Heart left ventricle (tissue), 16 donors: ENCODE results near the gene ZNF543. TPM values are rescaled to one million over a fixed set of nuclear protein-coding genes. Genes with fewer than 3 reads are reported as not detected.

ENCODE experiments used
- ATAC-seq, 4 donors: fragments of 200-7000 bp; cut with Tn5 transposase; one replicate each; pipeline ENCODE4 v1.9.1; 2020 to 2022; ENCODE audit warnings: moderate library complexity in 4 of 4, mild to moderate bottlenecking in 3 of 4, moderate number of reproducible peaks in 1 of 4
- DNase-seq, 5 donors: peaks; one replicate each; pipeline ENCODE4 v3.0.0-alpha.2; 2020
- H3K27ac ChIP-seq, 12 donors: fragments of 200-600 bp; sonication (generic) in 4 of 12; one replicate each; pipeline versions ENCODE4 v1.5.0 to v1.8.0; 2016 to 2022; ENCODE audit warnings: mild to moderate bottlenecking in 2 of 12
- H3K27me3 ChIP-seq, 9 donors: fragments of 200-600 bp; sonication (generic) in 2 of 9; one replicate each; pipeline versions ENCODE4 v1.5.1 to v1.8.0; 2016 to 2022; ENCODE audit warnings: mild to moderate bottlenecking in 3 of 9
- H3K36me3 ChIP-seq, 9 donors: fragments of 200-600 bp; sonication (generic) in 2 of 9; one replicate each; pipeline versions ENCODE4 v1.5.0 to v1.8.0; 2018 to 2022; ENCODE audit warnings: mild to moderate bottlenecking in 2 of 9
- H3K4me1 ChIP-seq, 12 donors: fragments of 200-600 bp; sonication (generic) in 4 of 12; one replicate each; pipeline versions ENCODE4 v1.5.0 to v1.8.0; 2016 to 2022; ENCODE audit warnings: mild to moderate bottlenecking in 3 of 12
- H3K4me3 ChIP-seq, 12 donors: fragments of 200-600 bp; sonication (generic) in 4 of 12; one replicate each; pipeline versions ENCODE4 v1.5.0 to v1.8.0; 2017 to 2022; ENCODE audit warnings: mild to moderate bottlenecking in 9 of 12, moderate library complexity in 4 of 12
- H3K9me3 ChIP-seq, 12 donors: fragments of 200-600 bp; sonication (generic) in 4 of 12; one replicate each; pipeline versions ENCODE4 v1.5.0 to v1.8.0; 2016 to 2022; ENCODE audit warnings: mild to moderate bottlenecking in 1 of 12
- CTCF ChIP-seq, 12 donors: fragments of 200-600 bp; sonication (generic) in 4 of 12; IDR thresholded peaks; one replicate each; pipeline versions ENCODE4 v1.5.0 to v1.8.0; 2018 to 2022; ENCODE audit warnings: antibody characterized with exemption in 12 of 12, mild to moderate bottlenecking in 5 of 12
- POLR2A ChIP-seq, 2 donors: fragments of 450-650 bp; IDR thresholded peaks; one replicate each; pipeline ENCODE4 v1.6.1; 2017; ENCODE audit warnings: antibody characterized with exemption in 2 of 2, mild to moderate bottlenecking in 2 of 2, moderate library complexity in 2 of 2
- WGBS, 4 donors: extraction: QIAGEN DNeasy Blood & Tissue Kit in 2 of 4; methylation state at CpG; one replicate each; pipeline versions ENCODE4 v1.1.5 to v1.1.7; 2013 to 2018; 5-methylcytosine and 5-hydroxymethylcytosine counted together
- intact Hi-C, 10 donors: fragments of 100-400 bp; cut with DNase I; formaldehyde crosslinking; loops; one replicate each; pipeline versions ENCODE4 v1.11.1 to v1.14.2; 2022
- polyA plus RNA-seq, 2 donors: library from polyadenylated mRNA; stranded (reverse); fragments of 200-250 nt; gene quantifications; one replicate each; pipeline ENCODE4 v1.2.3, GENCODE V29; 2013
- total RNA-seq, 9 donors: library from RNA; depleted of rRNA in 2 of 9; stranded (reverse); fragments of >200 nt in 2 of 9; fragmentation: NEBNext Ultra II Directional in 3 of 9; extraction: Animal tissue kit (Norgen Biotek cat#: 25700) in 3 of 9; gene quantifications; one replicate each; pipeline versions ENCODE4 v1.1.0 to v1.2.4, GENCODE V29; 2016 to 2023
- donor health status: ischemic (EF 13 %, LVEDD 7.1; RV severe dilation, severe dysfunction).
- donor health status: healthy with polysubstance abuse.
- donor health status: DM: no; HTN: yes; CAD: no.
- donor health status: DM: no; HTN: no; CAD: no.
- donor health status: ischemic (EF 25% LVEDD 6.9; RV normal size, moderate dysfunction).
- donor health status: ischemic (EF 25% LVEDD 5.7; RV mildly dilated, moderate dysfunction).
- donor health status: healthy.
- donor health status: DM: yes; HTN: yes; CAD: no.
- donor health status: ischemic (EF 35%, LVEDD 5.7; RV mildly dilated, moderate dysfunction).
- donor health status: nonischemic (EF 11% LVEDD 7.7; RV severe dilation, severe dysfunction).
- donor health status: DM: yes; HTN: yes; CAD: no.
- donor health status: PGD.
- donor health status: ischemic (EF 29% LVEDD 5.4; RV normal size, mild dysfunction).
- donor health status: nonischemic (EF 23%, LVEDD 6.1; RV moderate dilation, normal function).

ZNF543 gene
- total and polyA plus RNA-seq, 11 donors: 1.6 to 9.1 (median 6.4) TPM

GRCh38 chr19:57362419-57362818 is 42.1 kb downstream of the ZNF543 start:
- intact Hi-C loops: loop anchor here in 3 of 10 donors (5.0 kb wide), 2 partner anchors 40 to 80 kb away; partner anchors contain the start of genes ZNF543 (in 2 of the 3) and ZNF460 (in 1 of the 3)
- ATAC-seq (no peak), DNase-seq (no peak)
- H3K9me3 ChIP-seq: peaks cover 0 to 36% (median 0%) of the 10 kb centered on the region in 12 donors
- H3K27ac ChIP-seq: peak overlapping the region; percentile 83 to 98 (median 94)
- peaks cover 0 to 39% (median 21%) of the 10 kb centered on the region in 9 donors for H3K36me3 ChIP-seq
- H3K4me1 ChIP-seq: peaks cover 0 to 37% (median 20%) of the 10 kb centered on the region in 12 donors
- peak overlapping the region in 10 of 12 donors; percentile 15 to 97 (median 82) for H3K4me3 ChIP-seq
- H3K27me3 ChIP-seq: no peaks in the 10 kb centered on the region
- TF ChIP-seq POLR2A (IDR thresholded peaks at IDR 0.05) (no peak), CTCF (IDR thresholded peaks at IDR 0.05) (no peak)
- WGBS, 4 donors: 62 to 74% (median 71%) methylated on average over 2 of the region's 2 CpGs

GRCh38 chr19:57362997-57363687 is 42.9 kb downstream of the ZNF543 start, which contains the start of the genes TRAPPC2B and ZNF547:
TSS of gene TRAPPC2B (plus strand) at chr19:57363551. CDS start at chr19:57364834, 1,283 bp downstream.
TSS of gene ZNF547 (plus strand) at chr19:57363551. CDS start at chr19:57368556, 5,005 bp downstream.
- TF ChIP-seq POLR2A (IDR thresholded peaks at IDR 0.05) (peak in 1 of 2 donors; percentile 68), CTCF (IDR thresholded peaks at IDR 0.05) (no peak)
- DNase-seq: peak; percentile 99 to 100 (median 99)
- Histone ChIP-seq H3K4me1 (peaks cover 0 to 37% (median 20%) of the 10 kb centered on the region in 12 donors), H3K27me3 (no peaks in the 10 kb centered on the region), H3K27ac (peak within 1 kb of the TSS; percentile 83 to 98 (median 94)), H3K36me3 (peaks cover 0 to 31% (median 14%) of the 10 kb centered on the region in 9 donors), H3K4me3 (peak within 1 kb of the TSS; percentile 62 to 97 (median 82)), H3K9me3 (peaks cover 0 to 32% (median 0%) of the 10 kb centered on the region in 12 donors)
- intact Hi-C loops: loop anchor here in 4 of 10 donors (1.0 to 5.0 kb wide), 3 partner anchors 12 to 81 kb away; partner anchors contain the start of genes ZNF543 (in 2 of the 4), ZNF304 (in 1 of the 4) and ZNF460 (in 1 of the 4)
- ATAC-seq: peak; percentile 94 to 97 (median 96)
- 1 to 5% (median 2%) methylated on average over 25 to 47 of the region's 47 CpGs for WGBS, 4 donors

GRCh38 chr19:57363688-57364181 is 43.5 kb downstream of the ZNF543 start:
- intact Hi-C loops: loop anchor here in 5 of 10 donors (1.0 to 5.0 kb wide), 4 partner anchors 12 to 81 kb away; partner anchors contain the start of genes ZNF543 (in 2 of the 5), ZNF304 (in 1 of the 5), ZNF460 (in 1 of the 5) and ZNF548 (in 1 of the 5)
- WGBS, 4 donors: 1 to 2% (median 1%) methylated on average over 12 to 18 of the region's 18 CpGs
- Histone ChIP-seq H3K9me3 (peaks cover 0 to 26% (median 0%) of the 10 kb centered on the region in 12 donors), H3K27me3 (no peaks in the 10 kb centered on the region), H3K27ac (peak overlapping the region; percentile 83 to 98 (median 94)), H3K4me1 (peaks cover 0 to 37% (median 20%) of the 10 kb centered on the region in 12 donors), H3K4me3 (peak overlapping the region; percentile 62 to 97 (median 82)), H3K36me3 (peaks cover 0 to 31% (median 8%) of the 10 kb centered on the region in 9 donors)
- TF ChIP-seq CTCF (IDR thresholded peaks at IDR 0.05): no peak
- no peak for TF ChIP-seq POLR2A (IDR thresholded peaks at IDR 0.05)
- ATAC-seq (peak in 3 of 4 donors; percentile 1 to 14 (median 2)), DNase-seq (no peak)

GRCh38 chr19:57366776-57367175 is 46.5 kb downstream of the ZNF543 start:
- H3K9me3 ChIP-seq: no peaks in the 10 kb centered on the region
- no peak overlapping the region for H3K27ac ChIP-seq
- WGBS, 4 donors: 83 to 95% (median 87%) methylated on average over 2 of the region's 2 CpGs
- H3K36me3 ChIP-seq: peaks cover 0 to 28% (median 4%) of the 10 kb centered on the region in 9 donors
- ATAC-seq (no peak), DNase-seq (no peak)
- TF ChIP-seq POLR2A (IDR thresholded peaks at IDR 0.05) (no peak), CTCF (IDR thresholded peaks at IDR 0.05) (no peak)
- no peak overlapping the region for H3K4me3 ChIP-seq
- no peaks in the 10 kb centered on the region for H3K27me3 ChIP-seq
- peaks cover 0 to 29% (median 17%) of the 10 kb centered on the region in 12 donors for H3K4me1 ChIP-seq
- intact Hi-C loops: no loop called here
